HepG2 (cell line): ENCODE data around the gene SRCAP.

Experiments used
- CEBPB ChIP-seq: IDR thresholded peaks from 2 replicates; pipeline ENCODE4 v1.6.1; 2011; ENCODE audit warnings: low read depth, low read length, improper control_type of control experiment, borderline replicate concordance
- CTCF ChIP-seq: sonication (generic); formaldehyde crosslinking; IDR thresholded peaks from 2 replicates; pipeline ENCODE4 v1.5.0; 2020; ENCODE audit warnings: mild to moderate bottlenecking, missing genetic modification reagents, moderate library complexity
- GABPB1 ChIP-seq: IDR thresholded peaks from 2 replicates; pipeline ENCODE4 v1.6.1; 2016; ENCODE audit warnings: mild to moderate bottlenecking, missing genetic modification reagents, moderate library complexity, missing compliant biosample characterization
- RFXANK ChIP-seq: IDR thresholded peaks from 2 replicates; pipeline ENCODE4 v1.6.1; 2016
- SAFB2 ChIP-seq: sonication (generic); formaldehyde crosslinking; IDR thresholded peaks from 2 replicates; pipeline ENCODE4 v1.5.1; 2020; ENCODE audit warnings: missing genetic modification reagents, low read depth, mild to moderate bottlenecking, borderline replicate concordance
- SAP130 ChIP-seq: IDR thresholded peaks from 2 replicates; pipeline ENCODE4 v1.6.1; 2016; ENCODE audit warnings: low read depth
- TCF7 ChIP-seq: sonication (generic); IDR thresholded peaks from 2 replicates; pipeline ENCODE4 v1.6.1; 2016; ENCODE audit warnings: antibody characterized with exemption, low read depth
- ZZZ3 ChIP-seq: sonication (generic); formaldehyde crosslinking; IDR thresholded peaks from 2 replicates; pipeline ENCODE4 v1.4.0; 2020; ENCODE audit warnings: missing genetic modification reagents, mild to moderate bottlenecking, borderline replicate concordance

DNA sequence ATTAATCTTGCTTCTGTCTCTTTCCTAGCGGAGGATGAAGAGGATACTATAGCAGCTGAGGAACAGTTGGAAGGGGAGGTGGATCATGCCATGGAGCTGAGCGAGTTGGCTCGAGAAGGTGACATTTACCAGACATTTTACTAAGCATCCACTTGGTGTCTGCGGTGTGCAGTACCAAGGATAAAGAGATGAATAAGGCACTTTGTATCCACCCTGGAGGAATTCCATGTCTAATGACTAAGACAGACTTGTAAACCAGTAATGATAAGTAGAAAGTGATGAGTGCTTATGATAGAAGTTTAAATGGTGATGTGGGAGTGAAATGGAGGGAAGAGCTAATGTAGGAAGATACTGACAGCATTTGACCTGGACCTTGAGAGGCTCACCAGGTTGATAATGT, 12.0 kb downstream of the SRCAP start:
- TF ChIP-seq CTCF (CRISPR knock-in tag) = no peak
- no peak for TF ChIP-seq RFXANK
- no peak for TF ChIP-seq GABPB1 (CRISPR knock-in tag)
- no peak for TF ChIP-seq TCF7
- no peak for TF ChIP-seq SAP130 (CRISPR knock-in tag)
- no peak for TF ChIP-seq ZZZ3
- TF ChIP-seq SAFB2 (CRISPR knock-in tag) = no peak
- TF ChIP-seq CEBPB = no peak
